GM18868 (cell line): ENCODE measurements around the gene TMEFF2.

Experiments used
- ATAC-seq: cut with Tn5 transposase; IDR thresholded peaks from one replicate; pipeline ENCODE4 v1.9.1; 2021; ENCODE audit warnings: mild to moderate bottlenecking, moderate library complexity; ENCODE audit not compliant: unreplicated experiment

TMEFF2 gene

GRCh38 chr2:191979221-191979730 is 215.5 kb downstream of the TMEFF2 start:
- ATAC-seq, result no peak

DNA sequence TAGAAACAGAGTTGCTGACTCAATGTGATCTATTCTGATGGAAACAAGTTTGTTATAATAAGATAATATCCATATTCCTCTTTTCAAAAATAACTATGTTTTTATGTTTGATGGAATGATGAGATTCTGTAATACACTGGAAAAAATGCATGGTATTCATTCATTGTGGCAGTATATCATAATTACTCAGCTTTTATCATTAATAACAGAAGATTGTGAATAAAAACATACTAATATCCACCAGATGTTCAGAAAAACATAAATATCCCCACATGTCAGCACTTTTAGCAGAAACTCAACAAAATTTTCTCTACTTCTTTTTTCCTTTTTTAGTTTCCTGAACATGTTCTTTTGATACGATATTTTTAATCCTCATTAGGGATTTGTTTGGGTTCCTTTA is 217.0 kb downstream of the TMEFF2 start:
- no peak for ATAC-seq

DNA sequence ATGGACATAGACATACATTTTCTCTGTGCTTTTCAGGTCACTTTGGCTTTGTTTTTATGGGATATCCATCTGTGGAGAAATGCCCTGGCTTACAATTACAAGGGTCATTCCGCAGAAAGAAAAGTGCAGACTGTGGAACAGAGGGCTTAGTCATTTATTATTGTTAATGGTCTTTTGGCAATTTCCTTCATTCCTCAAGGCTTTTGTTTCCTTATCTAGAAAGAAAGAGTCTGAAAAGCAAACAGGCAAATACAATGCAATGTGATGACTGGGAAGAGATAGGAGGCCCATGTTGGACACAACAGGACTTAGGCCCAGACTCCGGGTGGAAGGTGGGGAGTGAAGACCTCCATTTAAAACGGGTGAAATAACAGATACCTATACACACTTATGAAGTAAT is 218.3 kb downstream of the TMEFF2 start:
- no peak for ATAC-seq

- ATAC-seq, result no peak
Measured at GRCh38 chr2:191974676-191975075, 220.1 kb downstream of the TMEFF2 start.

DNA sequence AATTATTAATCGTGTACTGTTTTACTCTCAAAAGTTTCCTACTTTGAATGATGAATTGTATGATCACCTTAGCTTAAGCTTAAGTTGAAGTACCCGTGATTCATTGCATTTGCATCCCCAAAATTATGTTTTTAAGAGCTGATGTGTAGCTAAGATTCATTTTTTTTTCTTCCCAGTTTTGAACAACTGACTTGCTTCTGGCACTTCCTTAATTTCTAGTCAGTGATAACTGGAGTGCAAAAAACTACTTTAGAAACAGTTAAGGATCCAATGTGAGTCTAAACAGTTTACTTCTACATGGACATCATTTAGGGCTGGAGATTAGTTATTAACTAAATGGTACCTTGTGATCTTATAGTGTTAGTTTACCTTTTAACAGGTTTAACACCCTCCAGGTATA is 223.9 kb downstream of the TMEFF2 start:
- no peak for ATAC-seq

GRCh38 chr2:191968120-191968519 is 226.6 kb downstream of the TMEFF2 start:
- ATAC-seq, result no peak

- ATAC-seq, result no peak
Measured at GRCh38 chr2:191965733-191966132, 229.0 kb downstream of the TMEFF2 start.

DNA sequence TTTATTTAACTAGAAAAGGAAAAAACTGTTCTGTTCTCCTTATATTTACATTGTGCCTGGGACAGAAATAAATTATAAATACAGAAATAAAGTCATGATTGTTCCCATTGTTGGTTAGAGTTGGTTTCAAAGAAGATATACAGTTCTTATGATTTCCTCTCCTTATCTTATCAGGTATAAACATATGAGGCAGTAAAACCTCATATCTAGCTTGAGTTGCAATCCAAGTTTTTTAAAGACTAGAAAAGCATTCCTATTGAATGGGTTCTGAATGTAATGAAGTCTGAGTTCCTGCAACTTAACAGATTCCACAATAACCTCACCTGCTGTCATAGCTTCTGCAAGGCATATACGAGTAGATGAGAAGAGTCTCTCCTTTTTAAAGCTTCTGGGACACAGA is 233.2 kb downstream of the TMEFF2 start:
- ATAC-seq, result no peak

- ATAC-seq, result no peak
Measured at GRCh38 chr2:191959209-191959608, 235.5 kb downstream of the TMEFF2 start.

GRCh38 chr2:191957996-191958860 is 236.5 kb downstream of the TMEFF2 start:
- peak; percentile 50 for ATAC-seq

DNA sequence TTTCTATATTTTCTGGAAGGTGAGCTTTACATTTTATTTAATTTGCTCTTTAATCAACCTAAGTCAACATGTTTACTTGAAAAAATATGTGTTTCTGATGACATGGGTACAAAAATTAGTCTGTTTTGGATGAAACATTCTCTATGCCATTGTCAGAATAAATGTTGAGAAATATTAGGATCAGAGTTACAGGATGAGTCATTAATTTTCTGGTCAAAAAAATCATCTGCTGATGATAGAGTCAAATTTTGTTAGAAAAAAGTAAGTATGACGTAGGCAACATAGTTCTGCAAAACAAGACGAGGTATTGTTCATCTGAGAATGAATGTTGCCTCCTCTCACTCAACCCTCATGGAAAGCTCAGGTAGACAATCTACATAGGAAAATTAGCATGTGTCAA is 240.3 kb downstream of the TMEFF2 start:
- ATAC-seq, result no peak

- ATAC-seq, result no peak
Measured at GRCh38 chr2:191952515-191953270, 242.0 kb downstream of the TMEFF2 start.

DNA sequence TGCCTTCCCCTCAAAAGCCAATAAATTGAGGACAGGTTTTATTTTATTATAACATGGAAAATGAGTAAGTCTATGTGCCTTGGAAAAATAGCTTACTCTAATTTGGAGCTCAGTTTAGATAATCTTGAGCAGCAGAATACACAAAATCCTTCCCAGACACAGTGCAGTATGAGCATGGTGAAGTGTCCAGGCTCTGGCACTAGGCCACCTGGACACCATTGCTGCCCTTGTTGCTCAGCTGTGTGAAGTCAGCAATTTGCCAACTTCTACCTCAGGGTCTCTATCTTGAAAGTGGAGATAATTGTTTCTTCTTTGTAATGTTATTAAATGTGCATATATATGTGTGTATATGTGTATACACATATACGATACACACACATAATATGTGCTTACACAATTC is 242.9 kb downstream of the TMEFF2 start:
- ATAC-seq, result no peak

- ATAC-seq, result no peak
Measured at GRCh38 chr2:191951376-191951775, 243.4 kb downstream of the TMEFF2 start.

GRCh38 chr2:191950132-191950874 is 244.4 kb downstream of the TMEFF2 start:
- ATAC-seq, result peak; percentile 61

DNA sequence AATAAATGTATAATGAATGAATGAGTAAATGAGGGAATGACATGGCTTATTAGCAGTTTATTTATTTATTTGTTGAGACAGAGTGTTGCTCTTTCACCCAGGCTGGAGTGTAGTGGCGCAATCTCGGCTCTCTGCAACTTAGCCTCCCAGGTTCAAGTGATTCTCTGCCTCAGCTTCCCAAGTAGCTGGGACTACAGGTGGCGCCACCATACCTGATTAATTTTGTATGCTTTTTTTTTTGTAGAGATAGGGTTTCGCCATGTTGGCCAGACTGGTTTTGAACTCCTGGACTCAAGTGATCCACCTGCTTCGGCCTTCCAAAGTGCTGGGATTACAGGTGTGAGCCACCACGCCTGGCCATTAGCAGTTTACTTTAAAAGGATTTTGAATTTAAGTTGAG is 247.5 kb downstream of the TMEFF2 start:
- ATAC-seq, result no peak

DNA sequence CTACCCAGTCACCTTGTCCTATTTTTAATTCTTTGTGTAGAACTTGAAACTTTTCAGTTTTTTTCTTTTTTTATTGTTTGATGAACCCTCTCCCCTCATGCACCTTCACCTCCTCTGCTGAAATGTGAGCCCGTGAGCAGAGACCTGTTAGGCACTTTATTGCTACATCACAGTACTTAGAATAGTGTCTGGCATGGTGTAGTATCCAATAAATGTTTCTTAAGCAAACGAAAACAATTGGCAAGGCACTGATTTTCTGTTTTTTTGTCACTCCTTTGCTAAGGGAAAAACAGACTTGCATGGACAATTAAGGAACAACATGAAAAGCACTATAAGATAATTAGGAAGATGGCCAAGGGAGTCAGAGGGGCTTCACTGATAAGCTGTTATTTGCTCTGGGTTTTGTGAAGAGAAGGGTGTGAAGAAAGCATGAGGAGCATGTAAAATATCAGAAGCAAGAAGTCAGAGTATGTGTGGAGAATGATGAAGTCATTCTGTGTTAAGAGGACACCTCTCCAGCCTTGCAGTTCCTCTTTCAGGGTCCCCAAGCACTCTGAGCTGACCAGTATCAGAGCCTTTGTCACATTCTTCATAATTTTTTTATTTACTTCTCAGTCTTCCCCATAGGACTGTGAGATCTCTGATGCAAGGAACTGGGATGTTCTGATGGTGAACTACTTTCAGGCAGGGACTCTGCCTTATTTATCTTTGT is 248.1 kb downstream of the TMEFF2 start:
- ATAC-seq, result peak; percentile 77

DNA sequence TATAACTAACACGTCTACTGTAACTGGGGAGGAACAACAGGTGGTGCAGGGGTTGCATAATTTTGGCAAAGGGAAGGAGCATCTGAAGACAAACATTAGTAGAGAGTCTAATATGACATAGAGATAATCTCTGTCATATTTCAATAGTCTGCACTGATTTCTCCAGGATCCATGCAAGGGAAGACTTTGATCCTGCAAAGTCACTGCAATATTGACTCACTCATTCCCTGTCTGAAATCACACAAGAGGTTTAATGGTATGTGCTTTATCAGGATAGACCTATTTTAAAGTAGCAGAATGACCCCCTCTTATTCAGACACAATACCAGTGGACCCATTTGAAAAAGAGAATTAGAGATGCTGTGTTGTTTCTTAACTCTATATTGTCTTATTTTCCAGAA is 249.1 kb downstream of the TMEFF2 start:
- no peak for ATAC-seq

DNA sequence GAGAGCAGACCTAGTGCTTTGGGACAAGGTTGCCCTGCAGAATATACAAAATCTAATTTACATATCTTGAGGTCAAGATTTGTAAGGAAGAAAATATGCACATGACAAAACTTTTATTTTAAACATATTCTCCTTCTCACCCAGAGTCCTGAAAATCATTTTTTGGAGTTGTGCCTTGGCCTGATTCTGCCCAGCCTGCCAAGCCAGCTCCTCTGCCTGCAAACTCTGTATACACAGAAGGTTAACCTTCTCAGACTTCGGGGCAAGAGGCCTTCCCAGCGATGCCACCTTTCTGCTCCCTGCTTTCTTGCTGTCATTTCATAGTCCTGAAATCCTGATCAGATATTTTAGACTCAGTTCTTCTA is 252.0 kb downstream of the TMEFF2 start:
- no peak for ATAC-seq

DNA sequence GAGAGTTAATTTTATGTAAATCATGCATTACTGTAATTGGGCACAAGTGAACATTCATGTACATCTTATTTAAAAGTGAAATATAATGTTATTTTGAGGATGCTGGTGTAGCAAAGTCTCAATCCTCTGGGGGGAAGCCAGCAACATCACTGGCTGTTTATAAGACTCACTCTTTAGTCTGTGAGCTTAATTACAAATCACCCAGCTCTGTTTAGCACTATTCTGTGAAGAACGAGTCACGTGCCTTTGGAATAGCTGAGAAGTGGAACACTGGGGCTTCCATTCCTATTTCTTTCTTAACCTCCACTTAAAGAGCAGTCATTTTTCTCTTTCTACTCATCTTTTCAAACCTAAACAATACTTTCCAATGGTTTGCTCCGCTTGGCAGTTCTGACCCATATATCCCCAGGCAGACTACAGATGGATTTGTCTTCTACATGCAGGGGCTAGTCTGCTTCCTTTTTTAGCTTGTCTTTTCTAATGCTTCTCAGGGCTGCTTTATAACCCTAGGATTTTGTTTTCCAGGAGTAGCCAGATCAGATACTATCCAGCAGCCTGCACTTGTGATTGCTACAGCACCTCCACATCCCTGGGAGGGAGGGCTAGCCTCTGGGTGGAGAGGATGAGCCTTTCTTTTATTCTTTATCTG is 252.5 kb downstream of the TMEFF2 start:
- ATAC-seq, result no peak
